NCI-H524 treated with DMSO at 0.1 percent for 48 hours (cell line): ENCODE data around the gene GSTA1.
"Not testable (repeated sequence)": the region's sequence is repeated elsewhere in the genome, so short reads cannot be mapped to it uniquely, and the experiment has no call there.

Source experiments
- DNase-seq: peaks from one replicate; lab custom pipeline; 2025; lab: John Stamatoyannopoulos, UW

Gene GSTA1

GRCh38 chr6:52808660-52809059, 5.0 kb upstream of the GSTA1 start:
- no peak for DNase-seq

- DNase-seq: no peak
Measured at GRCh38 chr6:52802806-52803205, 810 bp downstream of the GSTA1 start.

- no peak for DNase-seq
Measured at GRCh38 chr6:52801188-52801841, 2.3 kb downstream of the GSTA1 start.

- DNase-seq: not testable (repeated sequence)
Measured at GRCh38 chr6:52799272-52799671, 4.3 kb downstream of the GSTA1 start.

GRCh38 chr6:52794366-52794765, 9.2 kb downstream of the GSTA1 start:
- not testable (repeated sequence) for DNase-seq

- no peak for DNase-seq
Measured at GRCh38 chr6:52790861-52791260, 12.8 kb downstream of the GSTA1 start.

GRCh38 chr6:52789658-52790057, 14.0 kb downstream of the GSTA1 start:
- not testable (repeated sequence) for DNase-seq

- DNase-seq: no peak
Measured at GRCh38 chr6:52788478-52788877, 15.1 kb downstream of the GSTA1 start.

- no peak for DNase-seq
Measured at GRCh38 chr6:52787917-52788316, 15.7 kb downstream of the GSTA1 start.

GRCh38 chr6:52786249-52786956, 17.2 kb downstream of the GSTA1 start:
- no peak for DNase-seq

GRCh38 chr6:52782696-52783274, 20.8 kb downstream of the GSTA1 start:
- not testable (repeated sequence) for DNase-seq

- DNase-seq: not testable (repeated sequence)
Measured at GRCh38 chr6:52782209-52782608, 21.4 kb downstream of the GSTA1 start.

GRCh38 chr6:52779237-52779636, 24.4 kb downstream of the GSTA1 start:
- no peak for DNase-seq

GRCh38 chr6:52776711-52777351, 26.8 kb downstream of the GSTA1 start:
- not testable (repeated sequence) for DNase-seq

GRCh38 chr6:52769399-52769798, 34.2 kb downstream of the GSTA1 start:
- not testable (repeated sequence) for DNase-seq

GRCh38 chr6:52767658-52768057, 36.0 kb downstream of the GSTA1 start:
- not testable (repeated sequence) for DNase-seq

GRCh38 chr6:52763322-52763916, 40.2 kb downstream of the GSTA1 start, which contains the start of gene GSTA2:
GSTA2 (minus strand) TSS chr6:52763475; CDS start chr6:52757947, 5,528 bp downstream.
- DNase-seq: not testable (repeated sequence)

- not testable (repeated sequence) for DNase-seq
Measured at GRCh38 chr6:52761673-52762491, 41.7 kb downstream of the GSTA1 start.

- DNase-seq: no peak
Measured at GRCh38 chr6:52760105-52760765, 43.4 kb downstream of the GSTA1 start.

- DNase-seq: no peak
Measured at GRCh38 chr6:52759085-52759484, 44.5 kb downstream of the GSTA1 start.
